Adipocyte (in vitro differentiated cells): ENCODE measurements around the gene BATF2.
A peak's percentile ranks its signal among the peaks of the same experiment; 100 is the strongest.
"Not testable (repeated sequence)": the region's sequence is repeated elsewhere in the genome, so short reads cannot be mapped to it uniquely, and the experiment has no call there.

Experiments used
- DNase-seq: peaks from one replicate; pipeline ENCODE4 v3.0.0-alpha.2; 2015; ENCODE audit warnings: low read depth
- H3K27me3 ChIP-seq: replicated peaks from 2 replicates; pipeline ENCODE4 v1.7.0; 2013; ENCODE audit warnings: mild to moderate bottlenecking, low read length, moderate library complexity; ENCODE audit not compliant: control insufficient read depth, insufficient read depth
- H3K36me3 ChIP-seq: 2 replicates; pipeline ENCODE4 v1.7.0; 2013; ENCODE audit warnings: low read length, mild to moderate bottlenecking, moderate library complexity; ENCODE audit not compliant: control insufficient read depth, insufficient read depth, severe bottlenecking
- H3K4me1 ChIP-seq: 2 replicates; pipeline ENCODE4 v1.7.0; 2013; ENCODE audit warnings: mild to moderate bottlenecking, low read length, moderate library complexity; ENCODE audit not compliant: control insufficient read depth, insufficient read depth
- H3K4me3 ChIP-seq: 2 replicates; pipeline ENCODE4 v1.7.0; 2013; ENCODE audit warnings: mild to moderate bottlenecking, low read length, moderate library complexity
- H3K9ac ChIP-seq: 2 replicates; pipeline ENCODE4 v1.7.0; 2013; ENCODE audit warnings: mild to moderate bottlenecking, low read length, moderate library complexity
- H3K9me3 ChIP-seq: 2 replicates; pipeline ENCODE4 v1.7.0; 2013; ENCODE audit warnings: mild to moderate bottlenecking, low read length, moderate library complexity; ENCODE audit not compliant: control insufficient read depth

The BATF2 gene

DNA sequence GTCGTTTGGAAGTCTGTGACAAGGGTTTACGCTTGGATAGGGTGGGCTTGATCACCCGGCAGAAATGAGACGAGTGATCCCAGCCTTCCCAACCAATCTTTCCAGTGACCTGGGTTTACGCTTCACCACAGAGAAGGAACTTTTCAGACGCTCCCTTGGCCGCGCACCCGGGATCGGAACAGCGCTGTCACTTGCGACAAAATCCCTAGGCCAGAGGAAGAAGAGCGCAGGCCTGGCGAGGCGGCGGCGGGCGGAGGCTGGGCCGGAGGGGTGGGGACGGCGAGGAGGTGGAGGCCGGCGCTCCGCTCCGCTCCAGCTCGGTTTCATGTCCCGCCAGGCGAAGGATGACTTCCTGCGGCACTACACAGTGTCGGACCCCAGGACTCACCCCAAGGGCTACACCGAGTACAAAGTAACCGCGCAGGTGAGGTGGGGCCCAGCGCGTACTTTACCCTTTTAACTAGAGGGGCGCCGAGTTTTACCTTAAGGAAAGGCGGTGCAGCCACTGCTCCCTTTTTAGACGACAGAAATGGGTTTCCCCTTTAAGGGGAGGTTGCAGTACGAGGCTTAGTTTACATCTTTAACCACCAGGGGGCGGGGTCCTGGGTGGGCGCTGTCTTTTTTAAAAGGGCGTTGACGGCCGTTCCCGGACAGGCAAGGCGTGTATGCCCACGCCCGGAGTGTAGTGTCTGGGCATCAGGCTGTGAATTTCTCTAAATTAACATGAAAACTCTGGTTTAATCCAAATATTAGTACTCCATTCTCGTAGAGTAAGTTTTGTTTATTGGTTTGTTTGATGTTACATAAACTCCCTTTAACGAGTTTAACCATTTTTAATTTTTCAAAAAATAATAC lies 30.7 kb upstream of the BATF2 start, which contains the start of gene SNX15:
Gene SNX15, plus strand, starts transcription at position 227 of the 855 bp plus-strand sequence. Its CDS starts 99 bp downstream, at position 326.
- Histone ChIP-seq H3K4me3 (peak within 1 kb of the TSS; percentile 87), H3K4me1 (peaks cover 15% of the 10 kb centered on the region), H3K27me3 (no peaks in the 10 kb centered on the region), H3K36me3 (peaks cover under 1% of the 10 kb centered on the region), H3K9me3 (no peaks in the 10 kb centered on the region), H3K9ac (peak within 1 kb of the TSS; percentile 87)
- peak; percentile 99 for DNase-seq

DNA sequence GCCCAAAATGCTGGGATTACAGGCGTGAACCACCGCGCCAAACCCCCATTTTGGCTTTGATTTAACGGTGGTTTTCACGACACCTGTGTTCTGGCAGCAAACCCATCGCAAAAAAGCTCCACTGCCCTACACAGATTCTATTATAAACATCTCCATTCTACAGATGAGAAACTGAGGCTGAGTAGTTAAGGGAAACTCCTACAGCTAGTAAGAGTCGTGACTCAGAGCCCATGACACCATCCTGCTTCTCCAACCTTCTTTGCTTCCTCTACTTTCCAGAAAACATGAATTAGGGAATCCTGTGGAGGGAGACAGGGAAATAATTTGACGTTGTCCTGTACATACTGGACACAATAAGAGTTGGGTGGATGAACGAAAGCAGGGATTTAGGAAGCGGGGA lies 30.0 kb upstream of the BATF2 start:
- no peak for DNase-seq
- Histone ChIP-seq H3K36me3 (no peaks in the 10 kb centered on the region), H3K27me3 (no peaks in the 10 kb centered on the region), H3K4me1 (peaks cover 15% of the 10 kb centered on the region), H3K9ac (peak overlapping the region; percentile 87), H3K4me3 (peak overlapping the region; percentile 87), H3K9me3 (no peaks in the 10 kb centered on the region)

DNA sequence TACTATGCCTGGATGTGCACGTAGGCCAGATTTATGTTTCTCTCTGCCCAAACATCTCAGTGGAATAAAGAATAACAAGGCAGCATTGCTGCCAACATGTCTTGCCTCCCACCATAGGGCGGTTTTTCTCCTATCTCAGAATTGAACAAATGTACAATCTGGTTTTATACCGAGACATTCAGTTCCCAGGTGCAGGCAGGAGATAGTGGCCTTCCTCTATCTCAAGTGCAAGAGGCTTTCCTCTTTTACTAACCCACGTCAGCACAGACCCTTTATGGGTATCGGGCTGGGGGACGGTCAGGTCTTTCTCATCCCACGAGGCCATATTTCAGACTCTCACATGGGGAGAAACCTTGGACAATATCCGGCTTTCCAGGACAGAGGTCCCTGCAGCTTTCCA lies 26.7 kb upstream of the BATF2 start:
- H3K36me3 ChIP-seq, H3K9ac ChIP-seq, H3K9me3 ChIP-seq, DNase-seq, H3K27me3 ChIP-seq, H3K4me3 ChIP-seq: not testable (repeated sequence)
- H3K4me1 ChIP-seq, result peaks cover 18% of the 10 kb centered on the region

DNA sequence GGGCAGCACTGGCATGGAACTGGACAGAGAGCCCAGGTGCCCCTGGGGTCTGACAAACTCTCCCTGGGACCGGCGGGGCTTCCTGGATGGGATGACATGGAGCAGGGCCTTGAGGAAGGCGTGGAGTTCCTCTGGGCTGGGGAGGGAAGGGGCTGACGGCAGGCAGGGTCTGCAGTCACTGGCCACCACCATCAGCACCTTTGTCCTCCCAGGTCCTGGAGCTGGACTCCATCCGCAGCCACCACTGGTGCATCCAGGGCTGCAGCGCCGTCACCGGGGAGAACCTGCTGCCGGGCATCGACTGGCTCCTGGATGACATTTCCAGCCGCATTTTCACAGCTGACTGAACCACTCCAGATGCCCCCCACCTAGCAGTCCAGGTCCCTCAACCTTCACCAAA lies 24.7 kb upstream of the BATF2 start:
- Histone ChIP-seq H3K4me3 (no peak overlapping the region), H3K27me3 (no peaks in the 10 kb centered on the region), H3K9me3 (no peaks in the 10 kb centered on the region), H3K9ac (no peak overlapping the region), H3K4me1 (peaks cover 7% of the 10 kb centered on the region), H3K36me3 (no peaks in the 10 kb centered on the region)
- DNase-seq, result no peak

DNA sequence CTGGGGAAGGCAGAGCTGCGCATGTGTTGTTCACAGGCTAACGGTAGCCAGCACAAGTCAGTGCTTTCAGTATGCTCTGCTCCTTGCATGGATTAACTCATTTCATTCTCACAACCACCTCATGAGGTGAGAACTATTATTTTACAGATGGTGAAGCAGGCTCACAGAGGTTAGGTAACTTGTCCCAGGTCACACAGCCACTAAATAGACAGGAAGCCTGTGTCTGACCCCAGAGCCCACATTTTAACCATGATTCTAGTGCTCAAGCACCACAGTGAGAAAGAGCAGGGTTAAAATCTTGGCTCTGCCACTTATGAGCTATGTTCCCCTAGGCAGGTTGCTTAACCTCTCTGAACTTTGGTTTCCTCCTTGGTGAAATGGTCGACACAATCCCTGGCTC lies 24.2 kb upstream of the BATF2 start:
- no peak overlapping the region for H3K9ac ChIP-seq
- no peaks in the 10 kb centered on the region for H3K36me3 ChIP-seq
- H3K4me3 ChIP-seq, result no peak overlapping the region
- no peaks in the 10 kb centered on the region for H3K9me3 ChIP-seq
- DNase-seq, result no peak
- peaks cover 6% of the 10 kb centered on the region for H3K4me1 ChIP-seq
- H3K27me3 ChIP-seq, result no peaks in the 10 kb centered on the region

DNA sequence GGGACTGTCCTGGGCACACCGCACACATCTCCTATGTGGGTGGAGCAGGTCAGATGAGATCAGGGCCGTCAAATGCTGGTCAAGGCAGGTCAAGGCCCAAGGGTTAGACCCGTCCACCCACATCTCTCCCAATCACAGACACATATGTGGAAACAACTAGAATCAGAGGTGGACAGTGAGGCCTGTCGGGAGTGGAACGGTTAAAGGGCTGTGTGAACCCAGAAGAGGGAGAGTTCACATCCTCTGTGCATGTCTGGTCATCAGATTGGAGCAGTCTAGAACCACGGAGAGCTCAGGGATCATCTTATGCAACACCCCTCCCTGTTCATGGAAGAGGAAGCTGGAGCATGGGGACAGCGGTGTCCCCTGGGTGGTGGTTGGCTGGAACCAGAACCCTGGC lies 23.1 kb upstream of the BATF2 start:
- Histone ChIP-seq H3K4me3 (no peak overlapping the region), H3K4me1 (peaks cover 6% of the 10 kb centered on the region), H3K27me3 (no peaks in the 10 kb centered on the region), H3K9me3 (no peaks in the 10 kb centered on the region), H3K9ac (no peak overlapping the region), H3K36me3 (no peaks in the 10 kb centered on the region)
- no peak for DNase-seq

DNA sequence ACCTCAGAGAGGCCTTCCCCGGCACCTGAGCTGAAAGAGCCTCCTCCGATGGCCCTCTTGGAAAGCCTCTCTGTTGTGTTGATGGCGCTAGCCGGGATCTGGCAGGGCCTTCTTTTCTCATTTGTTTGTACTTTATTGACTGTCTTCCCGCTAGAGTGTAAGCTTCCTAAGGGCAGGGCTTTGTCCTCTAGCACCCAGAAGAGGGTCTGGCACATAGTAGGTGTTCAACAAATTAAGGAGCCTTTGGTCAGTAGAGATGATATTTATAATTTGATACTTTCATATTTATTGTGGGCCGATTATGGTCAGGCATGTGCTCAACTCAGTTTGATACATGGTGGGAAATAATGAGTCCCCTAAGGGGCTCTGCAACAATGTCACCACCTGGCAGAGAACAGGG lies 21.2 kb upstream of the BATF2 start:
- peaks cover 13% of the 10 kb centered on the region for H3K4me1 ChIP-seq

DNA sequence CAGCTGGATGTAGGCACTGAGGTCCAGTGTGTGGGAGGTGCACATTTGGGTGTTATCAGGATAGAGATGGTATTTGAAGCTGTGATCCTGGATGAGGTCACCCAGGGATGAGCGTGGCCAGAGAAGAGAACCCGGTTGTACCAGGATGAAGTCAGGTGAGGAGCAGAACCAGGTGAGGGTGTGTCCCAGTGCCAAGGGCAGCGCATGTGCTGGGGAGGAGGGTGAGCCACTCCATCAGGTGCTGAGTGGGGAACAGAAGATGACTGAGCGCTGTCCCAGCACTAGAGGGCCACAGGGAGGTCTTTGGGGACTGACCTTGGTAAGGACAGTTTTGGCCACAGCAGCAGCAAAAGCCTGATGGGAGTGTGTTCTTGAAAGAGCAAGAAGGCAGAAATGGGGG lies 19.9 kb upstream of the BATF2 start:
- H3K9me3 ChIP-seq, result no peaks in the 10 kb centered on the region
- H3K27me3 ChIP-seq, result no peaks in the 10 kb centered on the region
- no peak overlapping the region for H3K9ac ChIP-seq
- no peaks in the 10 kb centered on the region for H3K36me3 ChIP-seq
- no peak for DNase-seq
- peaks cover 14% of the 10 kb centered on the region for H3K4me1 ChIP-seq
- H3K4me3 ChIP-seq, result no peak overlapping the region

More for the DNA sequence above, 21.2 kb upstream of the BATF2 start:
- Histone ChIP-seq H3K9ac (no peak overlapping the region), H3K27me3 (no peaks in the 10 kb centered on the region), H3K9me3 (no peaks in the 10 kb centered on the region), H3K4me3 (no peak overlapping the region), H3K36me3 (no peaks in the 10 kb centered on the region)
- no peak for DNase-seq

DNA sequence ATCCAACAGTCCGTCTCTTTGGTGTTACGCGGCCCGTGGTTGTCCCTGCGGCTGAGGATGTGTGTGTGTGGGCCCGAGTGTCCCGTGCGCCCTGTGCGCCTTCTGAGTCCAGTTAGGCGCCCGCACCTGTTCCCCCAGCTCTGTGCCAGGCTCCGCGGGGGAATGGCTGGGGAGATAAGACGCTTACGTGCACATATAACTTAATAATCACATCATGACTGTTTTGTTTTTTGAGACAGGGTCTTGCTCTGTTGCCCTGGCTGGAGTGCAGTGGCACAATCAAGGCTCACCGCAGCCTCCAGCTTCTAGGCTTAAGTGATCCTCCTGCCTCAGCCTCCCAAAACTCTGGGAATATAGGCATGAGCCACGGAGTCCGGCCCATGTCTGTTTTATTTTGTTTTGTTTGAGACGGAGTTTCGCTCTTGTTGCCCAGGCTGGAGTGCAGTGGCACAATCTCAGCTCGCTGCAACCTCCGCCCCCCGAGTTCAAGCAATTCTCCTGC lies 18.0 kb upstream of the BATF2 start:
- H3K27me3 ChIP-seq, result no peaks in the 10 kb centered on the region
- peak overlapping the region; percentile 89 for H3K9ac ChIP-seq
- no peaks in the 10 kb centered on the region for H3K9me3 ChIP-seq
- peak overlapping the region; percentile 86 for H3K4me3 ChIP-seq
- H3K4me1 ChIP-seq, result peaks cover 10% of the 10 kb centered on the region
- no peaks in the 10 kb centered on the region for H3K36me3 ChIP-seq
- DNase-seq, result no peak

DNA sequence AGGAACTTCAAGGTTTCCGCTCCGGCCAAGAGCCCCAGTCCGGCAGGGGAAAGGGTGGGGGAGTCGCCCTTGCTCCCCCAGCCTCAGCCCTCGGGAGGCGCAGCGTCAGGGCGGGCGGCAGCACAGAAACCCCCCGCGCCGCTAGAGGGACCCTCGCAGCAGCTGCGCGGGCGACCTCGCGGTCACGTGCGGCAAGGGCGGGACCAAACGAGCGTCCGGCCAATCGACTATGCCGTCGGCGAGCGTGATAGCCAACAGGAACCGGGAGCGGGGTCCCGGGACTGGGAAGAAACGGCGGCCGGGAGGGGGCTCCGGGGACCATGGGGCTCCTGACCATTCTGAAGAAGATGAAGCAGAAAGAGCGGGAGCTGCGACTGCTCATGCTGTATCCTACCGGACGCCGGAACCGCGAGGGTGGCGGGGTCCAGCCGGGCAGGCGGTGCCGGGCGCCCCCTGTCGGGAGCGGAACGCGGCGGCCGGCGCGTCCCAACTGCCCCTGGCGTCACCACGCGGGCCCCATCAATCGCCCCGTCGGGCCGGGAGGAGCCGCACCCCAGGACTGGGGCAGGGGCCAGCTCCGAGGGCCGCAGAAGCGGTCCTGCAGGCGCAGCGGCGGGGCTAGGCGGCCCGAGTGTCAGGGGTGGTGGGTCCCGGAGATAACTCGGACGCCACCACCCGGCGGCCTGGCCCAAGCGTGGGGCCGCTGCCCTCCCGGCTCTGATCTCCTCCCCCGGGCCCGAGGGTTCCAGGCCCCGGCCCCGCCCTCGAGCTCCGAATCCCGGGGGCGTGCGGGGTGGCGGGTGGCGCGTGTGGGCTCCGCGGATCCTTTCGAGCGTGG lies 17.3 kb upstream of the BATF2 start, which contains the start of gene ARL2:
Gene ARL2, plus strand, starts transcription at position 273 of the 838 bp plus-strand sequence. Its CDS starts 48 bp downstream, at position 321.
- DNase-seq, result peak; percentile 96
- Histone ChIP-seq H3K27me3 (no peaks in the 10 kb centered on the region), H3K9me3 (no peaks in the 10 kb centered on the region), H3K36me3 (no peaks in the 10 kb centered on the region), H3K9ac (peak within 1 kb of the TSS; percentile 89), H3K4me3 (peak within 1 kb of the TSS; percentile 86), H3K4me1 (peaks cover 10% of the 10 kb centered on the region)
